HG03520 (cell line): ENCODE data around the gene HPSE2.

Experiments
- ATAC-seq: cut with Tn5 transposase; IDR thresholded peaks from one replicate; pipeline ENCODE4 v1.9.1; 2021; ENCODE audit warnings: mild to moderate bottlenecking, moderate library complexity; ENCODE audit not compliant: unreplicated experiment

Gene HPSE2

DNA sequence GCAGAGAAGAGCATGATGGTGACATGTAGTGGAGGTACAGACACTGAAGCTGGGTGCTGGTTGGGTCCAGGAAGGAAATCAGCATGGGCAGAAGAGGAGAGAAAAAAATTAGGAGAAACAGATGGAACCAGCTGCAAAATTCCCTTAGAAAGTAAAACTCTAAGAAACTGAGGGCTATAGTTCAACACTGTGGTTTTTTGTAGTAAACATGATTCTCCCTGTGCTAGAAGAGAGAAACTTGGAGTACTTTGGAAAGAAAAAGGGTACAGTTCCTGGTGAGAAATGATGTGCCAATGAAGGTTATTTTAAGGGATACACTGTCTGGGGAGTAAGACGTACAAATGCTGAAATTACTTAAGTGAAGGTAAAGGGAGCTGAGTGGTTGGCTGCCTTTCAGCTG, 607.4 kb downstream of the HPSE2 start:
- ATAC-seq = no peak

DNA sequence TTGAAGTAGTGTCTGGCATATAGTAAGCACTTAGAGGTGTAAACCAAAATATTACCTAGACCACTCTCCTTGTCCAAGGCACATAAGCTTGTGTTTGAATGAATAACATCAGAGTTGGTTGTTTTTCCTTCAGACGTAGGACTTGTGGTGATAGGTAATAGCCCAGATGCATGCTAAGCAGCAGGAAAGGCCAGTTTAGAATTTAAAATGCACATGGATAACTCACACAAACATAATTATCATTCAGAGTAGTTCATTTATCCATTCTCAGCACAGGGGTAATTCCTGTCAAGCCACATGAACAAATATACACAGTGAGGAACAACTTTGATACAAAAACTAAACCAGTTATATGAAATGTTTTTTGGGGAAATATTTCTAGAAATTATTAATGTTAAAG, 607.9 kb downstream of the HPSE2 start:
- ATAC-seq = no peak

DNA sequence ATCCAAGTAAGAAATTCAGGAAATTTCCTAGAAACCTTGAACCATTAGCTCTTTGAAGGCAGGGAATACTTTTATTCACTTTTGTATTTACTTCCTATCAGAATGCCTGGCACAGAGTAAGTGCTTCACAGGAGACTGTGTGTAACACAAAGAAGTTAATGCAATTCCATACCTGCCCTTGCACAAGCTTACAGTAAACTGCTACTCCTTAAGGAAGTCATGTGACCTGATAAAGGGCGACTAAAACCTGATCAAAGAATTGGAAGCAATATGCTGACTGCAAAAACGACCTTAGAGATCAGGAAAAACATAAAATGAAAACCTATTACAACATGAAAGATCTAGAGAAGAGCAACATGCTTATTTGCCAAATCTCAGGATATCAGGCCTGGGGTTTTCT, 610.7 kb downstream of the HPSE2 start:
- no peak for ATAC-seq

DNA sequence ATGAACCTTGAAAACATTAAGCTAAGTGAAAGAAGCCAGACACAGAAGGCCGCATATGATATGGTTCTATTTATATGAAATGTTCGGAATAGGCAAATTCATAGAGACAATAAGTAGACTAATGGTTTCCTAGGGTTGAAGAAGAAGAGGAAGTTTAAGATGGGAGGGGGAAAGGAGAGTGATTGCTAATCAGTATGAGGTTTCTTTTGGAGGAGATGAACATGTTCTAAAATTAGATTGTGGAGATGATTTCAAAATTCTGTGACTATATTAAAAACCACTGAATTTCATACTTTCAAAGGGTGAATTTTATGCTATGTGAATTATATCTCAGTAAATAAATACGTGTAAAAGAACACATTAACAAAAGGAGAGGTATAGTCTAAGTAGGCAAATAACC, 612.5 kb downstream of the HPSE2 start:
- no peak for ATAC-seq

DNA sequence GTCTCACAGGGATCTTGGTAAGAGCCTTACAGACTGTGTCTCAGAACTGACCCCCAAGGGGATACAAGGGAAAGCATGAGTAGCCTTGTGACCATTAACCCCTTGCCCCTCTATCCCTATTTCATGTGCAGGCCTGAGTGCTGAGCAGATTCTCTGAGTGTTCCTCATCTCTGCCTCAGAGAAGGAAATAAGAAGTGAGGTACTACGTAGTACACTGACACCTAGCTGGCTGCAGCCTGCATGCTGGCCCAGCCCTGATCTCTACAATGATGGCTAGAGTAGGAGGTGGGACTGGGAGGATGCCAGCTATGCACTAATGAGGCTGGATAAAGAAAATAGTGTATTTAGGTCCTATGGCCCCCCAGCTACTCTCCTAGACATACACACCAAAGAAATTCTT, 614.0 kb downstream of the HPSE2 start:
- ATAC-seq = no peak

DNA sequence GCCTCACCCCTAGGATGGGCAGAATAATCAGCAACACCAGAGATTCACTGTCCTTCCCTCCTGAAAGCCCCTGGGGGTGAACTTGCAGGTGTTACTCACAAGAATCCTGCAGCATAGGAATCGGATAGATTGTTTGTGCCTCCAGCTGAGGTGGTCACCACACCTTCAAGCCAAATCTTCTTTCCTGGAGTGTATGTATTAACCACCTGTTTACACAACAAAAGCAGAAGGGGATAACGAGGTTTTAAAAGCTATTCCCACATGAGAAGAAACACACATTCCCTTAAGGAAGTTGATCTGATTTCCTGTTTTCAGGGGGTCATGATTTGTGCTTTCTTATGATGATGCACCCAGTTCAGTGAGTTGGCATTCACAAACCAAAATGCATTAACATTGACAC, 615.1 kb downstream of the HPSE2 start:
- no peak for ATAC-seq

DNA sequence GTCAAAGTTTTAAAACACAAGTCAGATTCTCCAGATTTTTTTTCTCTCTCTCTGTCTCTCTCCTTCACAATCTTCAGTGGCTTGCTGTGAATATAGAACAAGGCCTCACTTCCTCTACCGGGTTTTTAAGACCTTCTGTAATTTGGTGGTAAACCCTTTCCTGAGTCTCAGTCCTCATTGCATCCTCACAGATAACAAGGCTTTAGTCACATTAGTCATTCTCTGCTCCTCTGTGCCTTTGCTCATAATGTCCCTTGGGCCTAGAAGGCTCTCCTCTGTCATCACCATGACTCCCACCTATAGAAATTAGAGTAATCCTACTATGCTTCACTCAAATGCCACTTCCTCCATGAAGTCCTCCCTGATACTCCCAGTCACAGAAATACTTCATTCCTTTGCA, 616.2 kb downstream of the HPSE2 start:
- ATAC-seq = no peak

DNA sequence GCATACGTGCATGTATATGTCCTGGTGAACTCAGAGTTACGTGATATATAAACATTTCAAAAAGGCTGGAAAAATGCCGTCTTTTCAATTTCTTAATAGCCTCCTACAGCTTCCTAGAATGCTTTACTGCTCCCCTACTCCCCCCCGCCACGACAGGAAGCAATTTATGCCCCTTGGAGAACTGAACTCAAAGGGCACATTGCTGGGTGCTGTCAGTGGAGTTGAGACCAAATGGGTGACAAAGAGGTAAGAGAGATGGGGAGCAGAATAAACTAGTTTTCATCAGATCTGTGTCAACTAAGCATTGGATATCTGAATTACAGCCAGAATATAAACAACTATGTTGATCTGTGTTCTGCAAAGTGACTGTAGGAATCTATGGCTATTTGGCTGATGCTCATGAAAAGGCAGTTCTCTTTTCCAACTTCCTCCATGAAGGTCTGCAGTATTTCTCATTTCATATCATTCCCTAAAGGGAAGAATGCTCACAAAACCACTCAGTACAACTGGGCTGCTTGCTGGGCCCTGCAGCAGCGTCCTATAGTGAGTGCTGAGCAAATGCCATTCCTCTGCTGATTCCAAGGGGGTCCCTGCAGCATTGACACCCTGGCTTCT, 617.6 kb downstream of the HPSE2 start:
- no peak for ATAC-seq

DNA sequence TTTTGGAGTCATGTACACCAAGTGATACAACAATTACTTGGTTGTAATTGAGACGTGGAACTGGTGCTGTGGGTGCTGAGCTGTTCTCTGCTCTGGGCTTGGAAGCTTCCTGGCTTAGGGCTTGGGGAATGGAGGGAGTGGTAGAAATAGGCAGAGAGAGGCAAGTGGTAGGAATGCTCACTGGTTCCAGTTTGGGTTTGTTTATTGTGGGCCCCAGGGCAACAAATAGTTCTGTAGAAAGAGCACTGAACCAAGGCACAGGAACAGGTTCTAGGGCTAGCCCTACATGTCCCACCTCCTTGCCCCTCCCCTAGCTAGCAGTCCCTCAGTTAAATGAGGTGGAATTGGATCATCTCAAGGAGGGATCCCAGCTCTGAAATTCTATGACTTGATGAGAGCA, 622.2 kb downstream of the HPSE2 start:
- ATAC-seq = no peak

DNA sequence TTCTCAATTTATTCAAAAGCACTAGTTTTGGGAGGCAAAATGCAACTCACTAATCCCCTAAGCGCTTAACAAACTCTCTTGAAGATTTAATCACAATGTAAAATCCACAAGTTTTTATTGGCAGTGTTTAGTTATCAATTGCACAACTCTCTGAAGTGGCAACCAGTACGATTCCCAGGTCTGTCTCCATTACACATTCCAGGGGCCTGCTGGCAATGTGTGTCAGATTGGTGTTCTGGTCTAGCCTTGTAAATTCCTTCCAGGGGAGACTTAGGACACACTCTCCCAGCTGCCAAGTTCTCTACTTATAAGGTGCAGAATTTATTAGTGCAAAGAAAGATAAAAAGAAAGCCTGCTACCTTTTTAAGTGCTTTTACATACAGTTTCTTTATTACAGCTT, 624.2 kb downstream of the HPSE2 start:
- ATAC-seq = no peak

DNA sequence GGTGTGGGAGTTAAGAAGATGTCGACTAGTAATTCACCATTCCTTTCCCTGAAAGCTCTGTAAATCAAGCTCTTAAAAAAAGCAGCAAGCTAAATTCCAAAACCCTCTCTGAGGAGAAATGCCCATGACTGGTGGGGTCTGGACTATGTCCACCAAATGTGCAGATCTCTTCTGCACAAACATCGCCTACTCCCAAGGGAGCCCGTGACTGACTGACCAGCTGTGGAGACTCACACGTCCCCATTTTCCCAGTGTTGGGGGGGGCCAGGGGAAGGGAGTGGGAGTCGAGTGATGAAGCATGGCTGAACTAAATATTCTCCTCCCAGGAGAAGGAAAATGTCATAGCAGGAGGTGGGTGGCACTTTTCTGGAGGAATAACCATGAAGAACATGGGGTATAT, 624.8 kb downstream of the HPSE2 start:
- ATAC-seq = no peak

DNA sequence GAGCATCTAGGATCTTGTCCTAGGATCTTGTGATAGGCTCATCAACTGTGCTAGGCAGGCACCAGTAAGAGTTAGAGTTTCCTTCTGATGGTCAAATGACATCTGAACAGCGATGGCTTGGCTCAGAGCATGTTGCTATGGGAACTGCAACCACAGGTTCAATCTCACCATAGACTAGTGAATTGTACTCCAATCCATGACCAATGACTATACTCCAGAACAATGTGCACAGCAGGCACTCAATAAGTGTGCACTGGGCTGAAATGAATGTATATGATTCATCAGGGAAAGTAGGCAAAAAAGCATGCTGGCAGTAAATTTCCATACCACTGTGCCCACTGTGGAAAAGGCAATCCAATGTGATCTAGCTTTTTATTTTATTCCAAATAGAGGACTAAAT, 625.4 kb downstream of the HPSE2 start:
- no peak for ATAC-seq

DNA sequence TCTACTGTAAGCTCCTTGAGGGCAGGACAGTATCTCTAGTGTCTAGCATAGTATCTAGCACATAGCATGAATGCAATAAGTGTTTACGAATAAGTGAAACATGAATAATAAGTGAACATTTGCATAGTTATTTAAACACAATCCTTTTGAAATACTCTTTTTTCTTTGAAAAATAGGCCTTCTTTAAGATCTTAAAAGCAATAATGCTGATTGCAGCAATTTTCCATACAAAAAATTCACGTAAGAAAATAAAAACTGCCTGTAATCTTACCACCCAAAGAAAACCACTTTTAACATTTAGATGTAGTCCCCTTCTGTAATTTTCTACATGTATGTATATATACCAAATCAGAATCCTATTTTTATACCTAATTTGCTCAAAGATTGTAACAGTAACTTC, 626.4 kb downstream of the HPSE2 start:
- ATAC-seq = no peak

DNA sequence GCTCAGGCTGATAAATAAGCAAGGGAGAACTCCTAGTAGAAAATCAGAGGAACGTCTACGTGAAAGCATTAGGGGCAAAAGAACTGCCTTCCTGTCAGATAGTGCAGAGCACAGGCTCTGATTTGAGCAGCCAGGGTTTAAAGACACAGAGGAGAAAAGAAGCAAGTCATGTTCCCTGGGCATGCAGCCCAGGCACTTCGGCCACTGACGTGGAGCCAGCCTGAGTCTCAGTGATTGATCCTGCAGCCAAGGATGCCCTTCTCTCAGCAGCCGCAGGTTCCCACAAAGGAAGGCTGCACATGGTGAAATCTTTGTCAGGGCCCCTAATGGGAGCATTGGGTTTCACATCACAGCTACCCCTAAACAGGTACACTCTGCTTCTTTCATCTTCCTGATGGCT, 627.2 kb downstream of the HPSE2 start:
- ATAC-seq = no peak

DNA sequence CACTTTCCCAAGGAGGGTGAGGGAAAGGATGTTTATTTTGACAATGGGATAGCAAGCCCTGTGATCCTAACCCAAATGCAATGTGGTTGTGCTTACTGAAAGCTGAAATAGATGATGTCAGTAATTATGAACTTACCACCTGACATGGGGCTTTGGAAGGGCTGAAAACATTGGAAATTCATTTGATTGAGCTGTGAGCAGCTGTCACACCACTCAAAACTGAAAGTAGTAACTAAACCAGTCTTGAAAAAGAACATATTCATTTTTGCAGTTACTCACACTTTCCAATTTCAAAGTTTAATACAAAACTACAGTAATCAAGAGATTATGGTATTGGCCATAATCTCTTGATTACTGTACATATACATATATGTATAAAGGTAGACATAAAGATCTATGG, 633.4 kb downstream of the HPSE2 start:
- ATAC-seq = no peak

DNA sequence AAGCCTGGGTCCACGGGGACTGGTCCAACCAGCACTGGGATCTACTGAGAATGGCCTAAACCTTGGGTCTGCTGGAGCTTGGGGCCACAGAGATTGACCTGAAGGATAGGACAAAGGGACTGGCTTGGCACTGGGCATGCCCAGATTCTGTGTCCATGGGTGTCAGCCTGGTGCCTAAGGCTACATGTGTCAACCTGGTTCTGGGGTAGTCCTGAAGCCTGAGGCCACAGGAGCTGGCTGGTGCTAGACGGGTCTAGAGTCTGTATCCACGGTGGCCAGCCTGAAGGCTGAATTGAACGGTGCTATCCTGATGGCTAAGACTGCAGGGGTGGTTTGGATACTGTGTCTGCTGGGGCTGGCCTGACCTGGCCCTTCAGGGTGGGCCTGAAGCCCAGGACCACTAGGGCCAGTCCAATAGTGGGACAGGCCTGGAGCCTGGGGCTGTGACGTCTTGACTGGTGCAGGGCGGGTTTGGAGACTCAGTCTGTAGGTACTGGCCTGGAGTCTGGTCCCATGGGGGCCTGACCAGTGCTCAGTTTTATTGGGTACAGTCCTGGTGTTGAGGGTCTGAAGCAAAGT, 636.5 kb downstream of the HPSE2 start:
- no peak for ATAC-seq

DNA sequence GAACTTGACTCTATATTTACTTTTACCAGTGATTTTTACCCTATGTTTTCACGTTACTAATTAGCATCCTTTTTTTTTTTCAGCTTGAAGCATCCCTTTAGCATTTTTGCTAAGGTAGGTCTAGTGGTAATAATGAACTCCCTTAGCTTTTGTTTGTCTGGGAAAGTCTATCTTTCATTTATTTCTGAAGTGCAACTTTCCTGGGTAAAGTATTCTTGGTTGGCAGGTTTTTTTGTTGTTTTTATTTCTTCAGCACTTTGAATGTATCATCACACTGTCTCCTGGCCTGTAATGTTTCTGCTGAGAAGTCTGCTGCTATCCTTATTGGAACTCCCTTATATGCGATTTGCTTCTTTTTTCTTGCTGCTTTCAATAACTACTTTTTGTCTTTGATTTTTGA, 639.2 kb downstream of the HPSE2 start:
- ATAC-seq = no peak

DNA sequence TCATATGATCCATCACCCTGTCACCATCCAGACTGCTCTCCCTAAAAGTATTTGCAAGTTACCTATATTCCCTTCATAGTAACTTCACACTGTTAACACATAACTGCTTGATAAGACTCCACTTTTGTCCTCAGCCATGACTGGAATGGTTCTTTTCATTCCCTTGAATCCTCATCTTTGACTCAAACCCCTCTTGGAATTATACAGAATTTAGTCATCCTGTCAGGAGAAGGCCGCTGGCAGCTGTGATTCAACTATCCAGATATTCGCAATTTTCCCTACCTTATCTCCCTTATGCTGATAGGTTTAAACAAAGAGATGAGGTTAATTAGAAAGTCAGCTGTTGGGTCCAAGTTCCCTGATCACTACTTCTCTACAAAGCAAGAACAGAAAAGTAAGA, 646.0 kb downstream of the HPSE2 start:
- no peak for ATAC-seq

DNA sequence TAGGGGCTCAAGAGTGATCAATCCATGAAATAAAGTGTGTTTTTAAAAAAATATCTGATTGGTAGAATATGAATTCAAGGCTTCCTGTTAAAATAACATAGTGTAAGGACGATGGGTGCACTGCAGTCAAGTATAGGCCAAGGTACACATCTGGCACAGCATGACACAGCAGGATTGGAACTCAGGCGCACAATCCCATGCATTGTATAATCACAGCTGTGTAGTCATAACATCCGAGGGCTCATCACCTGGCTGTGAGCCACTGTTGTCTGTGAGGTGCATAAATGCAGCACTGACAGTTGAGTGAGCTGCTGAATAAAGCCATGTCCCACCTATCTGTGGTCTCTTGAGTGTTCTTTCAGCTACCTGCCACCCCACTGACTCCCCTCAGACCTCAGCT, 646.6 kb downstream of the HPSE2 start:
- ATAC-seq = no peak

DNA sequence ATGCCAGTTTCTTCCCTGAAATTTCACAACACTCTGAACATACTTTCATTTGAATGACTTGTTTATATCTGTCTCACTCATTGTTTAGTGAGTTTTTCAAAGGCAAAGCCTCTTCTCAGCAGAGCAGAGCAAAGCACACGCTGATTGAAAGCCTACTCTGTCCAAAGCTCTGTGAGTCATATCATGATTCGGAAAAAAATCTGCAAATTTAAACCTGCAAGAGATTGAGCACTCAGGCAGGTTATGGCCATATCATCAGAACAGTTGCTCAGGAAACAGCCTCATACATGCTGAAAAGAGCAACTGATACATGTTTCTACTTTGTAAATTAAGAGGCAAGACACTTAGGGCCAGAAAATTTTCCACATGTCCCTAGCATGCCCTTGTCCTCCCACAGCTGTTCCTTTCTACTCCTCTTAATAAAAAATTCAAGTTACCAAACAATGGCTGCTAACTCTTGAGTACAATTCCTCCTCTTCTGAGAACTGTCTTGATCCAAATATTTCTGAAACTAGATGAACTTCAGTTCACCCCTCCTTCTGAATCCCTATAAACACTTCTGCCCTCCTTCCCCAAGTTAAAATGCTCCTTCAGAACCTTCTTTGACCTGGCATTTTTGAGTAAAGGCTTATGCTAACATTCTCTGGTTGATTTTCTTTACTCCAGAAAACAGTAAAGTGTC, 648.4 kb downstream of the HPSE2 start:
- no peak for ATAC-seq

DNA sequence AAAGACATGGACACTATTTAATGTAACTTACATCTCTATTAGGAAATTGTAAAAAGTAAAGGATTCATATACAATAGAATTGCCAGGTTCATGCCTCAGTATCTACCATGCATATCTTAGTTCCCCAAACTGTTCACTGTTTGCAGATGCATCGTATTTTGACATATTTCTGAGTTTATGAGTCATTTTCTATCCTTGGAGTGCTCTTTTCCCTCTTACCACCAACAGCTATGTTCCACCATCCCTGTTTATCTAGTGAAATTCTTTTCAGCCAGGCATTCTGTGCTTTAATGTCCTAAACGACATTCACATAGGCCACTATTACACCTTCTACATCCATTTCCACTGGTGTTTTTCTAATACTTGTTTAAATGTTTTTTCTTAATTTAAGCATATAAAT, 649.6 kb downstream of the HPSE2 start:
- no peak for ATAC-seq

DNA sequence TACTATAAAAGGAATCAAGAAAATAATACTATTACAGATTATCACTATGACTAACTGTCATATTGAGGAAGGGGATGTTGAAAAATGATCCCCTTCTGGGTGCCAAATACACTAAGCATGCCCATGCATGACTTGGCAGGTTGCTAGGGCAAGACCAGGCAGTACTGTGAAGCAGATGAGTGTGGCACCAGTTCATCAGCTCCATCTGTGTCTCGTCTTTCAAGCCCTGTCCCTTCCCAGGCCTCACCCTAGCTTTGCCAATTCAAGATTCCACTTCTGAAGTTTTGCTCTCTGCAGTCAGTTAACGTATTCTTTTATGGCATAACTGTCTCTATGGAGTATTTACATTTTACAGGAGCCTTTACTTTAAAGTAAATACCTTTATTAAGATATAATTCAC, 653.3 kb downstream of the HPSE2 start:
- ATAC-seq = no peak

DNA sequence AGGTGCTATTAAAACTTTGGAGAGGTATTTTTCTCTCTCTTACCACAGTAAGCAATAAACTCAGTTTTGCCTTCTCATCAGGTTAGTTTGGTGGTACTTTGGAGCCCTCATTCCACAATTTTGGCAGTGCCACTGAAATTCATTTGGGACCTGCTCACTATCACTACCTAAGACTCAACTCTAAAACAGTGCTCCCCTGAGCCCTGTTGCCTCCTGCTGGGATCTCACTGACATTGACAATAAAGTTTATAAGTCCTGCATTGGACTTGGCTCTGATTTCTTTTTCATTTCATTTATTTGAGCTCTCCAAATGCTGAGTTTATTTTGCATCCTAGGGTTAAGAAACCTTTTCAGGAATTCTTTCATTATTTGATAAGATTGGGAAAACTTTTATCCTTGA, 658.1 kb downstream of the HPSE2 start:
- ATAC-seq = no peak
